Loucy (cell line): ENCODE data around the gene STMP1.

Experiments
- CTCF ChIP-seq: fragments of 200-600 bp; sonication (generic); conservative IDR thresholded peaks from 2 replicates; pipeline ENCODE4 v1.5.1; 2014; ENCODE audit warnings: mild to moderate bottlenecking, antibody characterized with exemption, low read length
- EZH2phosphoT487 ChIP-seq: fragments of 200-600 bp; IDR thresholded peaks from 2 replicates; pipeline ENCODE4 v1.6.1; 2018; ENCODE audit warnings: antibody characterized with exemption, mild to moderate bottlenecking, moderate library complexity, borderline replicate concordance

- TF ChIP-seq CTCF (no peak), EZH2phosphoT487 (no peak)
Measured at GRCh38 chr7:135704698-135705097, 42.4 kb downstream of the STMP1 start.
